Muscle layer of colon (tissue), 2 donors: ENCODE data around the gene SLC17A5.
"Not testable (repeated sequence)": the region's sequence is repeated elsewhere in the genome, so short reads cannot be mapped to it uniquely, and the experiment has no call there.

Experiments
- H3K27ac ChIP-seq: one replicate; pipeline ENCODE4 v1.7.0; 2013; ENCODE audit warnings: low read depth, mild to moderate bottlenecking, low read length, moderate library complexity
- H3K27me3 ChIP-seq, 2 donors: one replicate each; pipeline ENCODE4 v1.7.0; 2013; ENCODE audit warnings: low read length in 2 of 2, mild to moderate bottlenecking in 2 of 2; ENCODE audit not compliant: insufficient read depth in 2 of 2, control insufficient read depth in 1 of 2
- H3K36me3 ChIP-seq: one replicate; pipeline ENCODE4 v1.7.0; 2013; ENCODE audit warnings: mild to moderate bottlenecking, low read length; ENCODE audit not compliant: insufficient read depth
- H3K4me1 ChIP-seq: one replicate; pipeline ENCODE4 v1.7.0; 2013; ENCODE audit warnings: mild to moderate bottlenecking, low read length; ENCODE audit not compliant: insufficient read depth
- H3K4me3 ChIP-seq, 2 donors: one replicate each; pipeline ENCODE4 v1.7.0; 2013; ENCODE audit warnings: low read length in 2 of 2, low read depth in 1 of 2, mild to moderate bottlenecking in 1 of 2, moderate library complexity in 1 of 2
- H3K9ac ChIP-seq: one replicate; pipeline ENCODE4 v1.7.0; 2013; ENCODE audit warnings: low read length
- H3K9me3 ChIP-seq: one replicate; pipeline ENCODE4 v1.7.0; 2013; ENCODE audit warnings: mild to moderate bottlenecking, low read length
- donor health status: abdominal sarcoma.
- donor health status: Adenocarcinoma of cecum.

The SLC17A5 gene

GRCh38 chr6:73639040-73639439 is 14.8 kb downstream of the SLC17A5 start:
- H3K27ac ChIP-seq: no peak overlapping the region
- no peak overlapping the region for H3K4me3 ChIP-seq
- no peaks in the 10 kb centered on the region for H3K27me3 ChIP-seq
- peaks cover 15% of the 10 kb centered on the region for H3K36me3 ChIP-seq
- H3K9ac ChIP-seq: no peak overlapping the region
- no peaks in the 10 kb centered on the region for H3K9me3 ChIP-seq
- H3K4me1 ChIP-seq: peaks cover 12% of the 10 kb centered on the region

DNA sequence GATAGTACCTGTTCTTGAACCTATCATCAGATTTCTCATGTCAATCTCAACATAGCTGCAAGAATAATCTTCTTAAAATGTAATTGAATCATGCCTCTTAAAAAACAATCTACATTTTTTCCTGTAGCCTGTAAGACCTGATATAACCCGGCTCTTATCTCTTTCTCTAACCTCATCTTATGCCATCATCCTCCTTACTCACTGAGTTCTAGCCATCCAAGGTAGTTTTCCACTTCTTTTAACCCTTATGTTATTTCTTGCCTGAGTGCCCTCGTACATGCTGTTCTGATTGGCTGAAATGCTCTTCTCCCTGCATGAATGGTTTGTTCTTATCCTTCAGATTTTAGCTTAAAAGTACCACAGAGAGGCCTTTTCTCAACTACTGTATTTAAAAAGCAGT is 16.4 kb downstream of the SLC17A5 start:
- Histone ChIP-seq H3K9ac (no peak overlapping the region), H3K27me3 (no peaks in the 10 kb centered on the region), H3K4me3 (no peak overlapping the region), H3K9me3 (no peaks in the 10 kb centered on the region), H3K4me1 (peaks cover 8% of the 10 kb centered on the region), H3K27ac (no peak overlapping the region), H3K36me3 (peaks cover 19% of the 10 kb centered on the region)

- no peak overlapping the region for H3K27ac ChIP-seq
- H3K27me3 ChIP-seq: no peaks in the 10 kb centered on the region
- no peak overlapping the region for H3K4me3 ChIP-seq
- H3K9me3 ChIP-seq: no peaks in the 10 kb centered on the region
- no peaks in the 10 kb centered on the region for H3K4me1 ChIP-seq
- H3K36me3 ChIP-seq: peaks cover 22% of the 10 kb centered on the region
- no peak overlapping the region for H3K9ac ChIP-seq
Observed at GRCh38 chr6:73636048-73636447, 17.7 kb downstream of the SLC17A5 start.

DNA sequence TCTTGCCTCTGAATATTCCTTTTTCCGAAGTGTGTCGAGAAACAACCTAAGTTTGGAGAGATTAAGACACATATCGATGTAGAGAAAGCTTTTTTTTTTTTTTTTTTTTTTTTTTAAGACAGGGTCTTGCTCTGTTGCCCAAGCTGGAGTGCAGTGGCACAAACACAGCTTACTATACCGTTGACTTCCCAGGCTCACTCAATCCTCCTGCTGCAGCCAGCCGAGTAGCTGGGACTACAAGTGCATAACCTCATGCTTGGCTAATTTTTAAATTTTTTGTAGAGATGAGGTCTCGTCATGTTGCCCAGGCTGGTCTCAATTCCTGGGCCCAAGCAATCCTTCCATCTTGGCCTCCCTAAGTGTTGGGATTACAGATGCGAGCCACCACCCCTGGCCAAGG is 21.4 kb downstream of the SLC17A5 start:
- Histone ChIP-seq H3K27me3 (no peaks in the 10 kb centered on the region), H3K4me1 (no peaks in the 10 kb centered on the region), H3K36me3 (peaks cover 37% of the 10 kb centered on the region), H3K27ac (no peak overlapping the region), H3K9ac (no peak overlapping the region), H3K9me3 (no peaks in the 10 kb centered on the region), H3K4me3 (no peak overlapping the region)

DNA sequence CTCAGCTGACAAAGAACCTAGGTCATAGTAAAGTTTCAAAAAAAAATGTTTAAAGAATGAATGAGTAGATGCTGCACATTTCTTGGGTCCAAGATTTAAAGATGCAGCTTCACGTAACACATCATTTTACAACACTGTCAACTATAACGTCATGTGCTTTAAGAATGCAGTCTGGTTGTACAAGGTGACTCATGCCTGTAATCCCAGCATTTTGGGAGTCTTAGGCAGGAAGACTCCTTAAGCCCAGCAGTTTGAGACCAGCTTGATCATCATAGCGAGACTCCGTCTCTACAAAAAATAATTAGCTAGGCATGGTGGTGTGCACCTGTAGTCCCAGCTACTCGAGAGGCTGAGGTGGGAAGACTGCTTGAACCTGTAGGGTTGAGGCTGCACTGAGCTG is 21.9 kb downstream of the SLC17A5 start:
- no peak overlapping the region for H3K9ac ChIP-seq
- peaks cover 34% of the 10 kb centered on the region for H3K36me3 ChIP-seq
- no peaks in the 10 kb centered on the region for H3K4me1 ChIP-seq
- no peaks in the 10 kb centered on the region for H3K27me3 ChIP-seq
- H3K27ac ChIP-seq: no peak overlapping the region
- H3K9me3 ChIP-seq: no peaks in the 10 kb centered on the region
- no peak overlapping the region for H3K4me3 ChIP-seq

DNA sequence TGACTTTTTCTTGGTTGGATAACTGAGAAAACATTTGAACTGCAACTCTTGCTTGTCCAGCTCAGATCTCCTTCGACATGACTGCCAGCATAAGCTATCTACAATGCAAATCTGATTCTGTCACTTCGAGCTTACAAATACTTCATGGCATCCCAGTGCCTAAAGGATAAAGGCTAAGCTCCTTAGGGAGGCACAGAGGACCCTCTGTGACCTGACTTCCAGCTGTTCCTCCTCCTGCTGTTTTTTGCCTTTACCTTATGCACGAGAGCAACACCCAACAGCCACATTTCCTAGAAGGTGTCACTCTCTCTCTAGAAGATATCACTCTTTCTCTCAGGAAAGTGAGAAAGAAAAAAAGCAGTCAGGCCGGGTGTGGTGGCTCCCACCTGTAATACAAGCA is 23.4 kb downstream of the SLC17A5 start:
- peaks cover 42% of the 10 kb centered on the region for H3K36me3 ChIP-seq
- H3K9ac ChIP-seq: no peak overlapping the region
- no peak overlapping the region for H3K4me3 ChIP-seq
- H3K4me1 ChIP-seq: no peaks in the 10 kb centered on the region
- H3K27me3 ChIP-seq: no peaks in the 10 kb centered on the region
- H3K27ac ChIP-seq: no peak overlapping the region
- no peaks in the 10 kb centered on the region for H3K9me3 ChIP-seq

DNA sequence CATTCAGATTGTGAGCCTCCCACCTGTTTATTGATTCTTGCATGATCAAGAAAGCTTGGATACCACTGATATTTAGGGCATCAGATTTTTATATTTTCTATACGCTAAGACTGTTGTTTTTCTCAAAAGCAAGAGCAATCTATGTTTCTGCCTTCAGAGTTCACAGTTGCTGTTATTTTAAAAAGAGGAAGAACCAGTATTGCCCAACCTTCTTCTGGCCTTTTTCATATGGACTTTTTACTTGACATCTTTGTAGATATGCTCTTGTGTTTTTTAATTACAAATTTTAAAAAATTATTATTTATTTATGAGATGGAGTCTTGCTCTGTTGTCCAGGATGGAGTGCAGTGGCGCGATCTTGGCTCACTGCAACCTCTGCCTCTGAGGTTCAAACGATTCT is 28.9 kb downstream of the SLC17A5 start:
- H3K27ac ChIP-seq: no peak overlapping the region
- no peaks in the 10 kb centered on the region for H3K27me3 ChIP-seq
- peaks cover 22% of the 10 kb centered on the region for H3K36me3 ChIP-seq
- H3K4me1 ChIP-seq: no peaks in the 10 kb centered on the region
- H3K4me3 ChIP-seq: no peak overlapping the region
- H3K9ac ChIP-seq: no peak overlapping the region
- H3K9me3 ChIP-seq: no peaks in the 10 kb centered on the region

GRCh38 chr6:73623480-73623879 is 30.3 kb downstream of the SLC17A5 start:
- H3K9ac ChIP-seq, H3K4me1 ChIP-seq, H3K27me3 ChIP-seq, H3K9me3 ChIP-seq, H3K4me3 ChIP-seq, H3K27ac ChIP-seq: not testable (repeated sequence)
- H3K36me3 ChIP-seq: peaks cover 15% of the 10 kb centered on the region

DNA sequence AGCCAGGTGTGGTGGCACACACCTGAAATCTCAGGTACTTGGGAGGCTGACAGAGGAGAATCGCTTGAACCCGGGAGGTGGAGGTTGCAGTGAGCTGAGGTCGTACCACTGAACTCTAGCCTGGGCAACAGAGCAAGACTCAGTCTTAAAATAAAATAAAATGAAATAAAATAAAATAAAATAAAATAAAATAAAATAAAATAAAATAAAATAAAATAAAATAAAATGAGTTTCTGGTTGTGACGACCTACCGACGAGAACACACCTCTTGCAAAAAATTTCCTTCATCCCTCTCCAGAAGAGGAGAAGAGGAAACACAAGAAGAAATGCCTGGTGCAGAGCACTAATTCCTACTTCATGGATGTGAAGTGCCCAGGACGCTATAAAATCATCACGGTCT is 35.7 kb downstream of the SLC17A5 start:
- H3K4me1 ChIP-seq, H3K9me3 ChIP-seq, H3K36me3 ChIP-seq, H3K27ac ChIP-seq, H3K9ac ChIP-seq, H3K4me3 ChIP-seq, H3K27me3 ChIP-seq: not testable (repeated sequence)

DNA sequence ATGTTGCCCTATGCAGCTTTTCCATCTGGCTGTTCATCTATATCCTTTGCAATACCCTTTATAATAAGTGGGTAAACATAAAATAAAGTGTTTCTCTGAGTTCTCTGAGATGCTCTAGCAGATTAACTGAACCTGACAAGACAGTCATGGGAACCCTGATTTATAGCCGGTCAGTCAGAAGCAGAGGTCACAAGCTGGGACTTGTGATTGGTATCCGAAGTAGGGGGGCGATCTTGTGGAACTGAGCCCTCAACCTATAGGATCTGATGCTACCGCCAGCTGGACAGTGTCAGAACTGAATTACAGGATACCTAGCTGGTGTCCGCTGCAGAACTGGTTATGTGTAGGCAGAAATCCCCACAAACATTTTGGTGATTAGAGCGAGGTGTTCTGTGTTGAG is 39.0 kb downstream of the SLC17A5 start:
- no peak overlapping the region for H3K27ac ChIP-seq

DNA sequence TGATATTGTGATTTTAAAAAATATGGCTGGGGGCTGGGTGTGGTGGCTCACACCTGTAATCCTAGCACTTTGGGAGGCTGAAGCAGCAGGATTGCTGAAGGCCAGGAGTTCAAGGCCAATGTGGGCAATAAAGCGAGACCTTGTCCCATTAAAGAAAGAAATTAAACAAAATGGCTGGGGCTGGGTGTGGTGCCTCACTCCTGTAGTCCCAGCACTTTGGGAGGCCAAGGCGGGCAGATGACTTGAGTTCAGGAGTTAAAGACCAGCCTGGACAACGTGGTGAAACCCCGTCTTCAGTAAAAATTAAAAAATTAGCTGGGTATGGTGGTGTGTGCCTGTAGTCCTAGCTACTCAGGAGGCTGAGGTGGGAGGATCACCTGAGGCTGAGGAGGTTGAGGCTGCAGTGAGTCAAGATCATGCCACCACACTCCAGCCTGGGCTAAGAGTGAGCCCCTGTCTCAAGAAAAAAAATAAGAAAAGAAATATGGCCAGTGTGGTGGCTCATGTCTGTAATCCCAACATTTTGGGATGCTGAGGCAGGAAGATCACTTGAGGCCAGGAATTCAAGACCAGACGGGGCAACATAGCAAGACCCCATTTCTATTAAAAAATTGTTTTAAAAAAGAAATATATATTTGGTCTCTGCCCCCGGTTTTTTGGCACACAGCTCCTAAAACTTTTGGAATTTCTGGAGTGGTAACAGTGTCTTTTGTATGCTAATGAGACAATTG is 39.8 kb downstream of the SLC17A5 start:
- Histone ChIP-seq H3K27me3 (no peaks in the 10 kb centered on the region), H3K4me3 (no peak overlapping the region), H3K27ac (no peak overlapping the region), H3K4me1 (no peaks in the 10 kb centered on the region), H3K9me3 (no peaks in the 10 kb centered on the region), H3K9ac (no peak overlapping the region), H3K36me3 (peaks cover 21% of the 10 kb centered on the region)

More for the DNA sequence above, 39.0 kb downstream of the SLC17A5 start:
- no peak overlapping the region for H3K9ac ChIP-seq
- peaks cover 16% of the 10 kb centered on the region for H3K36me3 ChIP-seq
- no peaks in the 10 kb centered on the region for H3K27me3 ChIP-seq
- no peaks in the 10 kb centered on the region for H3K4me1 ChIP-seq
- no peak overlapping the region for H3K4me3 ChIP-seq
- no peaks in the 10 kb centered on the region for H3K9me3 ChIP-seq

- Histone ChIP-seq H3K4me1 (no peaks in the 10 kb centered on the region), H3K27ac (no peak overlapping the region), H3K9ac (no peak overlapping the region), H3K27me3 (no peaks in the 10 kb centered on the region), H3K9me3 (no peaks in the 10 kb centered on the region), H3K36me3 (peaks cover 31% of the 10 kb centered on the region), H3K4me3 (no peak overlapping the region)
Observed at GRCh38 chr6:73612611-73613010, 41.2 kb downstream of the SLC17A5 start.
